ENCODE measurements around the gene WDR33.
"Not testable (repeated sequence)": the region's sequence is repeated elsewhere in the genome, so short reads cannot be mapped to it uniquely, and the experiment has no call there.

The WDR33 gene

GRCh38 chr2:127810156-127810618, 784 bp downstream of the WDR33 start:
- no peak for DNase-seq (ENCODE audit: low read depth in 2 of 2)

- no peak for DNase-seq (ENCODE audit: low read depth in 2 of 2)
These were observed 3.2 kb downstream of the WDR33 start for GRCh38 chr2:127807678-127808353.

- not testable (repeated sequence) for DNase-seq (ENCODE audit: low read depth in 2 of 2)
These were observed 4.1 kb downstream of the WDR33 start for GRCh38 chr2:127806860-127807259.

GRCh38 chr2:127805491-127805890, 5.5 kb downstream of the WDR33 start:
- no peak for DNase-seq (ENCODE audit: low read depth in 2 of 2)

GRCh38 chr2:127799926-127800325, 11.0 kb downstream of the WDR33 start:
- no peak for DNase-seq (ENCODE audit: low read depth in 2 of 2)

GRCh38 chr2:127796389-127796788, 14.6 kb downstream of the WDR33 start:
- no peak for DNase-seq (ENCODE audit: low read depth in 2 of 2)

- DNase-seq (ENCODE audit: low read depth in 2 of 2), result not testable (repeated sequence)
These were observed 16.1 kb downstream of the WDR33 start for GRCh38 chr2:127794901-127795300.

- DNase-seq (ENCODE audit: low read depth in 2 of 2), result no peak
These were observed 18.2 kb downstream of the WDR33 start for GRCh38 chr2:127792805-127793204.

- DNase-seq (ENCODE audit: low read depth in 2 of 2), result no peak
These were observed 20.1 kb downstream of the WDR33 start for GRCh38 chr2:127790694-127791529.

- no peak for DNase-seq (ENCODE audit: low read depth in 2 of 2)
These were observed 24.7 kb downstream of the WDR33 start for GRCh38 chr2:127786048-127786809.

GRCh38 chr2:127784965-127785518, 25.9 kb downstream of the WDR33 start:
- DNase-seq (ENCODE audit: low read depth in 2 of 2), result no peak

- no peak for DNase-seq (ENCODE audit: low read depth in 2 of 2)
These were observed 27.9 kb downstream of the WDR33 start for GRCh38 chr2:127783101-127783500.

GRCh38 chr2:127778850-127779249, 32.1 kb downstream of the WDR33 start:
- DNase-seq (ENCODE audit: low read depth in 2 of 2), result no peak

- no peak for DNase-seq (ENCODE audit: low read depth in 2 of 2)
These were observed 32.5 kb downstream of the WDR33 start for GRCh38 chr2:127778447-127778846.

- DNase-seq (ENCODE audit: low read depth in 2 of 2), result no peak
These were observed 34.7 kb downstream of the WDR33 start for GRCh38 chr2:127776122-127776780.

- DNase-seq (ENCODE audit: low read depth in 2 of 2), result no peak
These were observed 39.2 kb downstream of the WDR33 start for GRCh38 chr2:127771756-127772155.

- DNase-seq (ENCODE audit: low read depth in 2 of 2), result no peak
These were observed 39.8 kb downstream of the WDR33 start for GRCh38 chr2:127770973-127771735.

- DNase-seq (ENCODE audit: low read depth in 2 of 2), result not testable (repeated sequence)
These were observed 40.4 kb downstream of the WDR33 start for GRCh38 chr2:127770534-127770933.

GRCh38 chr2:127769587-127769986, 41.4 kb downstream of the WDR33 start:
- no peak for DNase-seq (ENCODE audit: low read depth in 2 of 2)

GRCh38 chr2:127768775-127769479, 42.0 kb downstream of the WDR33 start:
- no peak for DNase-seq (ENCODE audit: low read depth in 2 of 2)

Data from stimulated activated CD8-positive, alpha-beta memory T cell treated with anti-CD3 and anti-CD28 coated beads, Interleukin-2, amount 100 ng/mL, for 1 hour (primary cell).